ENCODE measurements around the gene MAP2K3.
"Not testable (repeated sequence)": the region's sequence is repeated elsewhere in the genome, so short reads cannot be mapped to it uniquely, and the experiment has no call there.

MAP2K3 gene

DNA sequence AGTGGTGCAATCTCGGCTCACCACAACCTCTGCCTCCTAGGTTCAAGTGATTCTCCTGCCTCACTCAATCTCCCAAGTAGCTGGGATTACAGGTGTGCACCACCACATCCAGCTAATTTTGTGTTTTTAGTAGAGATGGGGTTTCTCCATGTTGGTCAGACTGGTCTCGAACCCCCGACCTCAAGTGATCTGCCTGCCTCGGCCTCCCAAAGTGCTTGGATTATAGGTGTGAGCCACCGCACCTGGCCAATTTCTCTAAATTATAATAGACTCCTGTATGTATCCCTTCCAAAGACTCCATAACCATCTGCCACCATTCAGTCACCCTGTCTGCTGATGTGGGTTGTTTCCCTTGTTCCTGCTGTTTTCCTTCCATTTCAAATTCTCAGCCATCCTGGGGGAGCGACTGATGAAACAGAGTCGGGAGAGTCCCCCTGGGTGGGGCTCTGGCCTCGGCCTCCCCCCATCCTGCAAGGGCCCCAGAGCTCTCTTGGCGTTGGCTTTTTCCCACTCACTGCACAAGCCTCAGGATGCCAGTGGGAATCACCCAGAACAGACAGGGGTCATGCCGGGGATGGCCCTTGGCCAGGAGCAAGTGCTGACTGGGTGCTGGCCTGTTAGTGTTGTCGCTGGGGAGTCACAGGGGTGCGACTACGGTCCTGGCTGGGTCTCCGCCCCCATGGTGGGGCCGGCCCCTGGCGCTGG, 25.7 kb downstream of the MAP2K3 start:
- DNase-seq (ENCODE audit: low read depth) = not testable (repeated sequence)

DNA sequence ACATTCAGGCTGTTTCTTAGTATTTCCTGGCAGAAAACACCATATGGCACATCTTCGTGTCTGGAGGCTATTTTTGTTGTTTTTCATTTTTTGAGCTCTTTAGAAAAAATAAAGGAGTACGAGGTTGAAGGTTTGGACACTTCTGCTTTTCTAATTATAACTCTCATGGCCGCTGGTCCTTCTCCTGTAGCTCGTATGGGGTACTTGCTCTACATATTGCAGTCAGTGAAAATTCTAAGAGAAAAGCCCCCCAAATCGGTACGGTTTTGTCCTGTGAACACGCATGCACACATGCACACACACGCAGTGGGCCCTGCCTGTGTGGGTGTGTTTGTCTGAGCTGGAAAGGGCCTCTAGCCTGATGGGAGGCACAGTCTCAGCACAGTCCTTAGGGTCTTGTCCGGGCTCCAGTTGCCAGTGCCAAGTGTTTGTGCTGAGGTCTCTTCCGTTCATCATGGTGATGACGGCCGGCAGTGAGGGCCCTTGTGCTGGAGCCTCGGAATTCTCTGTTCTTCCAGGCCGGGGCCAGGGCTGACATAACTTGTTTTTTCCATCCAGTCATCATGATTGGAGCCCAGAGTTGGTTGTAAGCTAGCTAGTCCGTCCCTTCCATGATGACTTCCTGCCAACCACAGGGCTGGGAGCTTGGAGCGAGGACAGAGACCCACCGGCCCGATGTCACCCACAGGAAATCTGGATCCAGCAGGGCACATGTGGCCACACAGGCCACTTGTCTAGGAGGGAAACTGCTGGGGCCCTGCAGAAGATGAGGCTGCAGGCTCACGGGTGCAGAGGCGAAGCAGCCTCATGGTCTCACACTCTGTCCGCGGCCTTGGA, 26.5 kb downstream of the MAP2K3 start:
- not testable (repeated sequence) for DNase-seq (ENCODE audit: low read depth)

DNA sequence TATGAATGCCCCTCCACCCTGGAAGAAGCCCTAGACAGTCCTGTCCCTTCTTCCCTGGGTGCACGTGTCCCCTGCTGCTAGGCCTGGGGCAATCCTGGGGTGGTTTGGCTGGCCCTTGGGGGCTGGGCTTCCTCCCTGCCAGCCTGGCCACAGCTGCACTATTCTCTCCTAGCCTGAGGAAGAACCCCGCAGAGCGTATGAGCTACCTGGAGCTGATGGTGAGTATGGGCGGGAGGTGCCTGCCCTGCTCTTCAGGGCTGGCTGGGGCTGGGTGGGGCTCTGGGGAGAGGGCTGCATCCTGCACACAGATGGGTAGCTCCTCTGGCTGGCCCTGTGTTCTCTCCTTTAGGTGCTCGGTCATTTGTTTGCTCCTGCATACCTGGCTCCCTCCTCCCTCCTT, 28.8 kb downstream of the MAP2K3 start:
- no peak for DNase-seq (ENCODE audit: low read depth)

DNA sequence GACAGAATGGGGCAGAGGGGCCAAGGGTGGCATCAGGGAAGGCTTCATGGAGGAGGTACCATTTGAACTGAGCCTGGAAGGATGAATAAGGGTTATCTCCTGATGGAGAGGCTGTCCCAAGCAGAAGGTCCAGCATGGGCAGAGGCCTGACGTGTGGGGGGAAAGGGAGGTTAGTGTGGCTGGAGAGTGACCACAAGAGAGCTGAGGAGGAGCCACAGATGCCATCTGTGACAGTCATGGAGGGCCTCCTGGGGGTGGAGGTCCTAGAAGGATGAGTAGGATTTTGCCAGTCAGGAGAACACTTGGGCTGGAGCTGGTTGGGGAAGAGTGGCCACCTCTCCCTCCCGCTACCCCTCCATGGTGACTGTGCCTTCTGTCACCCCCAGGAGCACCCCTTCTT, 29.2 kb downstream of the MAP2K3 start:
- not testable (repeated sequence) for DNase-seq (ENCODE audit: low read depth)

DNA sequence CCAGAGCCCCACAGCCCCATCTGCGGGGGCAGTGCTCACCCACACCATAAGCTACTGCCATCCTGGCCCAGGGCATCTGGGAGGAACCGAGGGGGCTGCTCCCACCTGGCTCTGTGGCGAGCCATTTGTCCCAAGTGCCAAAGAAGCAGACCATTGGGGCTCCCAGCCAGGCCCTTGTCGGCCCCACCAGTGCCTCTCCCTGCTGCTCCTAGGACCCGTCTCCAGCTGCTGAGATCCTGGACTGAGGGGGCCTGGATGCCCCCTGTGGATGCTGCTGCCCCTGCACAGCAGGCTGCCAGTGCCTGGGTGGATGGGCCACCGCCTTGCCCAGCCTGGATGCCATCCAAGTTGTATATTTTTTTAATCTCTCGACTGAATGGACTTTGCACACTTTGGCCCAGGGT, 29.8 kb downstream of the MAP2K3 start:
- not testable (repeated sequence) for DNase-seq (ENCODE audit: low read depth)

DNA sequence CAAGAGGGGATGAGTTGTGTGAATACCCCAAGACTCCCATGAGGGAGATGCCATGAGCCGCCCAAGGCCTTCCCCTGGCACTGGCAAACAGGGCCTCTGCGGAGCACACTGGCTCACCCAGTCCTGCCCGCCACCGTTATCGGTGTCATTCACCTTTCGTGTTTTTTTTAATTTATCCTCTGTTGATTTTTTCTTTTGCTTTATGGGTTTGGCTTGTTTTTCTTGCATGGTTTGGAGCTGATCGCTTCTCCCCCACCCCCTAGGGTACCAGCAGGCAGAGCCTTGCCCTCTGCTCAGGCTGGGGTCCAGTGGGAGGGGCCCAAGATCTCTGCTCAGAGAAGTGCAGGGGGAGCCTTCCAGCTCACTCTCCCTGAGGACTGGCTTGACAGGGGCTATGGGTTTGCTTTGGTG, 30.2 kb downstream of the MAP2K3 start:
- DNase-seq (ENCODE audit: low read depth) = not testable (repeated sequence)

DNA sequence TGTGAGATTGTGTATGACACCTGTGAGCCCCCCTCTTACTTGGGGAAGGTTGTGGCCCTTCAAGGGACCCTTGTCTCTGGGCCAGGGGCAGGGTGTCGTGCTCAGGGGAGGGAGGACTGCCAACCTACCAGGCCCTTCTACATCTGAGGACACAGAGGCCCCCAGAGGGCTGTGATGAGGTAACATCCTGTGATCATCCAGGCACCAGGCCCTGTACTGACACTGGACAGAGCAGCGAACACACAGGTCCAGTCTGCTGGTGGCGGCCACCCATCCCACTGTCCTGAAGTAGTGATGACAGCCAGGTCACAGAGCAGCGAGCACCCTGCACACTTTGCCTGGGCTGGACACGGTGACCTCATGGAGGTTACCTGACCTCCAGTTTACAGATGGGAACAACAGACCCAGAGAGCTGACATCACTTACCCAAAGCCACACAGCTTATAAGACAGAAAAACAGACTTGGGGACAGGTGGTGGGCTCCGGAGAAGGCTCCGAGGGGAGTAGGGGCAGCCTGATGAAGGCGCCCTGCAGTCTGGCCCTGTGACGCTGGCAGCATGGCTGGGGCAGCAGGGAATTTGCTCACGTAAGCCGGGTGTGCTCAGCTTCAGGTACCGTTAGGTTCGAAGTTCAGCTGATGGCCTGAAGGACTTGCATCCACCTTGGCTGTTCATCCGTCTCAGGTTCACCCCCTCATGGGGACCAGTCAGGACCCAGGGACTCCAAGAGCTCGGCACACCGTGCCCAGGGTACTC, 30.9 kb downstream of the MAP2K3 start:
- DNase-seq (ENCODE audit: low read depth) = not testable (repeated sequence)

DNA sequence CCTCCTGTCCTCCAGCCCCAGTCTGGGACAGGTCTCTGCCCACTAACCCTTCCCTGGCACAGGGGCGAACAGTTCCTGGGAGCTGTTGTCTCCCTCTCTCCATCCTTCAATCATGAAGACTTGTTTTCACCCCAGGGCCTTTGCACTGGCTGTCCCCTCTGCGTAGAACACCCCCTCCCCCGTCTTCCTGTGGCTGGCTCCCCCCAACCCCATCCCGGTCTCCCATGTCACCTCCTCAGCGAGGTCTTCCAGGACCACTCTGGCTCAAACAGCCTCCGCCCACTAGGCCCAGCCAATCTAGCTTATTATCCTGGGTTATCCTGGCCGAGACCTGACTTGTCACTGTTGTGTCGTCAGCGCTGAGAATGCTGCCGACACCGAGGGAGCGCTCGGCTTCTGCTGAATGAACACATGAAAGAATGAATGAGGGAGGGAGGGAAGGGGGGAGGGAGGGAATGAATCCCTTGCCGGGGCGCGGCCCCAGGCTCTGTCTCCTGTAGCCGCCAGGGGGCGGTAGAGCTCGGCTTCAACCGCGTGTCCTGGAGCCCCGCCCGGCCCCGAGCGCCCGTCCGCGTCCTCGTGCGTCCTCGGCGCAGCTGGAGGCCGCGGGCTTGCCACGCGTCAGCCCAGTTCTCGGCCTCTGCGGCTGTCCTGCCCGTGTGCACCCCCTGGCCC, 31.8 kb downstream of the MAP2K3 start:
- DNase-seq (ENCODE audit: low read depth) = not testable (repeated sequence)

DNA sequence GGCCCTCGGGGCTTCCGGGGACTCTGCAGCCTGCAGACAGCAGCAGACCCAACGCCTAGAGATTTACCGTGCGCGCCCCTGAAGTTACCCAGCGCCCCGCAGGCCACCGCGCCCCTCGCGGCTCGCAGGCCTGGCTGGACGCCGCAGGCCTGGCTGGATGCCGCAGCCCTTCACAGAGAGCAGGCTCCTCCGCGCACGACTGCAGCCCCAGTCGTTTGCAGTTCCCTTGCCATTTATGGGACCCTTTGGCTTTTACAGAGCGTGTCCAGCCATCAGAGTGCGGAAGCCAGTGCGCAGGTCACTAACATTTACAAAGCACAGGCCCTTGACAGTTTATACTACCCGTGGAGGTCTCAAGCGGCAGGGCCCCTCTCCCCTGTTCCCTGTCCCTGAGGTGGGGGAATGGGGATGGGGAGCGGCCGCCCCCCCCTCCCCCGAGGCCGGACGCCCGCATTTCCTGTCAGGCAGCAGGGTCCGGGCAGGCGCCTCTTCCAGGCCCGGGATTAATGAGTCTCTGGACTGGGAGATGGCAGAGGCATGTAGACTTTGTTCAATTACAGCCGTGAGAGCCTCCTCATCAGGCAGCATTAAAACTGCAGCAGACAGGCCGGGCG, 32.5 kb downstream of the MAP2K3 start:
- not testable (repeated sequence) for DNase-seq (ENCODE audit: low read depth)

DNA sequence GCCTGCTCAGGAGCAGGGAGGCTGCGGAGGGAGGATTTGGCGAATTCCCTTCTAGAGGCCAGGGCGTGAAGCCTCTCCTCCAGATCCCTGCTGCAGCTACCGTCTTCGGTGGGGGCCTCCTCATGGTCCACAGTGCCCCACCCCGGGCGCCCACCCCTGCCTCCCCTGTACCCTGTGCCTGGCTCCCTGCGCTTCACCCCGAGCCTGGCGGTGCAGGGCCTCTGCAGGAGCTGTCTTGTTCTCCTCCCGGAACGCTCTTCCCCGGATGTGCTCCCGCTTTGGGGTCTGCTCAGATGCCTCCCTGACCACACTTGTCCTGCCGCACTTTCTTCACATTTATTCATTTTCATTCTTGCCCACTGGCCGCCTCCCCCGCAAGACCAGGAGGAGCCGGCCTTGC, 33.3 kb downstream of the MAP2K3 start:
- DNase-seq (ENCODE audit: low read depth) = not testable (repeated sequence)

DNA sequence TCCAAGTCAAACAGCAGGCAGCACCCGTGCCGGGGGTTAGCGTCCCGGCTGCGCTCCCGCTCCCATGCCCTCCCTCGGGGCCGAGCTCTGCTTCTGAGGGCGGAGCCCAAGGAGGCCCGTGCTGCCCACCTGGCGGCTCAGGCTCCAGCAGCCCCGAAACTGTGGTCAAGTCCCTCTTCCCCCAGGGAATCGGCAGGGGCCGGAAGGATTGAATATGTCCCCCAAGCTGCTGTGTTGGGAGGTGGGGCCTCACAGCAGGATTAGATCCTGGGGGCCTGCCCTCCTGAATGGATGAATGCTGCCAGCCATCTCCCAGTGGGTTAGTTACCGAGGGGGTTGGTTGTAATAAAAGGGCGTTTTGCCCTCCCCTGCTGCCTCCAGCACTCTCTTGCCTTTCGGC, 33.9 kb downstream of the MAP2K3 start:
- no peak for DNase-seq (ENCODE audit: low read depth)

DNA sequence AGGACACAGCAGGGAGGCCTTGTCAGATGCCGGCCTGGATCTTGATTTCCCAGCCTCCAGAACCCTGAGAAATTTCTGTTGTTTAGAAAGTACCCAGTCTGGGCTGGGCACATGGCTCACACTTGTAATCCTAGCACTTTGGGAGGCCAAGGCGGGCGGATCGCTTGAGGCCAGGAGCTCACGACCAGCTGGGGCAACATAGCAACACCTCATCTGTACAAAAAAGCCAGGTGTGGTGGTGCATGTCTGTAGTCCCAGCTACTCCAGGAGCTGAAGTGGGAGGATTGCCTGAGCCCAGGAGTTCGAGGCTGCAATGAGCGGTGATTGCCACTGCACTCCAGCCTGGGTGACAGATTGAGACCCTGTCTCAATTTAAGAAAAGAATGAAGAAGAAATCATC, 34.3 kb downstream of the MAP2K3 start:
- DNase-seq (ENCODE audit: low read depth) = not testable (repeated sequence)

DNA sequence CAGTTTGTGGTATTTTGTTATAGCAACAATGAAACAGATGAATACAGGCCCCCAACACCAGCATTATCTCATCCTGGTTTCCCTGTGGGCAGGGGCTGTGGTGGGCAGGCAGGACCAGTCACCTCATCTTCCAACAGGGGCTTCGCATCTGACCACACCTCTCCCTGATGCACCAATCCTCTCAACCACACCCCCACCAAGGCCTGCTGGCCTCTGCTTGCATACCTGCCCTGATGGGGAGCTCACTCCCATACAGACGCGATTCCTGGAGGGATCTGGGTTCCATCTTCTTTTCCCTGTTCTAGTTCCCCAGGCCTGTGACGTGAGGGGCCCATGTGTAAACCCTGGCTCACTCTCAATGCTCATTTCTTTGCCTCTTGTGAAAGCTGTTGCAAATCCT, 34.7 kb downstream of the MAP2K3 start:
- DNase-seq (ENCODE audit: low read depth) = not testable (repeated sequence)

DNA sequence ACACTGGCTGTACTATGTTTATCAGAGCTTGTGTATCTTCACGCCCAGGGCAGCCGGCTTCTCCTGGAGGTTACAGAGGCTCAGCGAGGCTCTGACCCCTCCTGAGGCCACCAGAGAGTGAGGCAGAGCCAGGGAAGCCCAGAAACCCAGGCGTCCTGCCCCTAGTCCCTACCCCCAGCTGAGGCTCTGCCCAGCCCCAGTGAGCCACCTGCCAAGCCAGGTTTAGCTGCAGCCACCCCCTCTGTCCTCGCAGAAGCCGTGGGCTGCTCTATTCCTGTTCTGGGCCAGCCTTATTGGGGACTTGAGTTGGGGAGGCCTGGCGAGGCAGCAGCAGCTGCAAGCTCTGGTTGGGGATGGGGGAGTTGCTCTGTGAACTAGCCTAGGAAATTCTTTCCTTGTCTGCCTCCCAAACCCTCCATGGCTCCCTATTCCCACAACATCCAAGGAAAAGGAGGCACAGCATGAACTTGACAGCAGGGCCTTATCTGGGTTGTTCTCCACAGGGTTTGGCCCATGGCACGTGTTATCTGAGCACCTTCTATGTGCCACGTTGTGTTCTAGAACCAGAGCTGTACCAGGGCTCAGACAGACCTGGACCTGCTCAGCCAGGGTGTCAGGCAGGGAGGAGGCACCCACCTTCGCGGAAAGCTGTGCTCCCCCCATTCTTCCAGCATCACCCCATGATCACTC, 35.3 kb downstream of the MAP2K3 start:
- not testable (repeated sequence) for DNase-seq (ENCODE audit: low read depth)

DNA sequence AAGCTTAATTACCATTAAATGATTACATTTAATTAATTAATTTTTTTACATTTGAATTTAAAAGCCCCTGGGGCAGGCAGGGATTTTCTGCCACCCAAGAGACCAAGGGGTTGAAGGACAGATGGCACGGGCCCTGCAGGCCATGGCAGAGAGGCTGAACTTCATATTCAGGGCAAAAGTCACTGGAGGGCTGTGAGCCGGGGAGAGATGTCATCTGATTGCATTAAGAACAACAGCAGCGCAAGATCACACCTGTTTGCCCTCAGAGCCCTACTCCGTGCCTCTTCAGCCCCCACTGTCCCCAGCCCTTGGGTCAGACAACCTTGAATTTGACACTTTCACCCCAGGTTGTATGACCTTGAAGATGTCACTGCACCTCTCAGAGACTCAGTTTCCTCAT, 35.9 kb downstream of the MAP2K3 start:
- not testable (repeated sequence) for DNase-seq (ENCODE audit: low read depth)

DNA sequence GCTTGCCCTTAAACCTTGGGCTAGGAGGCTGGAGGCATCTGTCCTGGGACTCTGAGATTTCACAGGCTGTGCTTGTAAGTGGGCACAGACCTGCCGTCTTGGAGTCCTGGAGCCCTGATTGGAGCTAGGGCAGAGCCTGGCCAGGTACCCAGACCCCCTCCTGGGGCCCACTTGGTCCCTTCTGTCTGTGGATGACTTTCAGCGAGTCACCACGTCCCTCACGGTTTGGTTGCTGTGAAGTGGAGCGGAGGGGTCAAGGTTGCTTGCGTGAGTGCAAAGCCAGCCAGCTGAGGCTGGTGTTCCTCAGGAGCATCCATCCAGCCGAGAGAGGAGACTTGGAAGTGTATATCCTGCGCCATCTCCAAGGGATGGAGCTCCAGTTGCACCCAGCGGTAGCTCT, 36.5 kb downstream of the MAP2K3 start:
- DNase-seq (ENCODE audit: low read depth) = not testable (repeated sequence)

DNA sequence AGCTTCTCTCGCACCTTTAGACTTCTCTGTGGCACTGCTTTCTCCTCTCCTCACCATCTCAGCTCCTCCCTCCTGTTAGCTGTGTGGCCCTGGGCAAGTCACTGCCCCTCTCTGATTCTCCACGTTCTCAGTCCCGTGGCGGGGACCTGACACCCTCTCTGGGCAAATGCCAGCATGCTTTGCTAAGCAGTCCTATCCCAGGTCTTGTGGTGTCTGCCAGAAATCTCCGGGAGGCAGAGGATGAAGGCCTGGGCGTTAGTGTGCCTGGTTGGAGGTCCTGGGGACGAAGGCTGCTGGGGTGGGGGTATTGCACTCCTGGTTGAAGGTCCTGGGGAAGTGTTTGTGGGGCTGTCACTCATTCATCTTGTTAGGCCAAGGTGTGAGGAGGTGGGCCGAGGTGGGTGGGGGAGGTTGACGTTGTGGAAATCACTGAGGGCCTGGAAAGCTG, 37.3 kb downstream of the MAP2K3 start:
- DNase-seq (ENCODE audit: low read depth) = not testable (repeated sequence)

DNA sequence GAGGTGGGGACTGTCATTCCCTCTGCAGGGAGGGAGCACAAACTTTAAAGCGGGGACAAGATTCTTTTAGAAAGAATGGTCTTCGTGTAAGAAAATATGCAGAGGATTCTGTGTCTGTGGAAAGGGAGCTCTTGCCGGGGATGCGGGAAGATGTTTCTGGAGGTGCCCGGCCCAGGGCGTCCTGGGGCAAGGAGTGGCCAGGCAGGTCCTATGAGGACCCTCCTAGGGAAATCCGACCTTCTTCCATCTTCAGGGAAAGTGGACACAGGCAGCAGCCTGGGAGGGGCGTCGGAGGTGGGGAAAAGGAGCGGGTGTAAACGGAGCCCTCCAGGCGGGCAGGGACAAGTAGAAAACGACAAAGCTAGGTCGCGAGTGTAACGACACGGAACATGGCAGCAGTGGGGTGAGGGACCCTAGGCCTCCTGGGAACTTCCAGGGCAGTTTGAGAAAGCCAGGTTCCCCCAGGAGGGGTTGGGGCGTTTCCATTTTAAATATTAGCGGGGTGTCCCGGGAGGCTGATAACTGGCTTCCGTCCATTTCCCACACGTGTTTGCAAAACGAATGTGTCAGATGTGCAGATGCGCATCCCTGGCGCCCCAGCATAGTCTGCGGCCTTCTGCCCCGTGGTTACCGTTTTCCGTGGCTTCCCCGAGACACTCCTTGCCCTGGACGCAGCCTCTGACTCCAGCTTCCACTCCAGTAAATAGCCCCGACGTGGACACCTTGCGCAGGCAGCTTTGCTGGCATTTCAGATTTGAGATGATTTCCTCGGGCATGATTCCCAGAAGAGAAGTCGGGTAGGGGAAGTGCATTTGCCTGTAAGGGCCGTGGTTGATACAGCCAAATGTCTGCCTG, 39.0 kb downstream of the MAP2K3 start:
- DNase-seq (ENCODE audit: low read depth) = not testable (repeated sequence)

DNA sequence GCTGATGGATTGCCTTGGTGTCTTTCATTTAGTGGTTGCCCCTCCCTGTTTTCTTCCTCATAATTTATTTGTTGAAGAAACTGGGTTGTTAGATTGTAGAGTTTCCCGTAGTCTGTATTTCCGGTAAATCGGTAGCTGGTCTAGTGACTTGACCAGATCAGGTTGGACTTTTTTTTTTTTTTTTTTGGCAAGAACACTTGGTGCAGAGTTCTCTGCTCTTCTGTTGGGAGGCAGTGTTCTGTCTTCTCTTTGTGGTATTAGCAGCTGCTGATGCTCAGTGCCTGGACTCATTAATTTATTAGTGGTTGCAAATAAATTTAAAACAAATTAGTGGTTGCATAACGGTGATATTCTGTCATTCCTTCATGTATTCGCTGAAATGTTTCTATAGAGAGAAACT, 40.2 kb downstream of the MAP2K3 start:
- DNase-seq (ENCODE audit: low read depth) = not testable (repeated sequence)

DNA sequence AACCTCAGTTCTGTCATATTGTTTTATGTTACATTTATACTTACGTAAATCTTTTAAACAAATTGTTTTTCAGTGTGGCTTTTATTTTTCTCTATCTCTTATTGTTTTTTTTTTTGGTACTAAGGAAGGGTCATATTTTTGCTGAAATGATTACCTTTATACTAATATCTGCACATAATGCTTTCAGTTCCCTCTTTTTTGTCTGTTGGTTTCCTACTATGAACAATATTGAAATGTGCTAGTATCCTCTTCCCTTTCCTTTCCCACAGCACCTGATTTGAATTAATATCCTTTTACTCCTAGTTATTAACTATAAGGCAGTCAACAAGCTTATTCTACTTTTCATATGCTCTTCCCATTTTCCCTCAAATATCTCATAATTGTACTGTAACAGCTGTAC, 43.4 kb downstream of the MAP2K3 start:
- not testable (repeated sequence) for DNase-seq (ENCODE audit: low read depth)

All from stimulated activated CD8-positive, alpha-beta memory T cell treated with anti-CD3 and anti-CD28 coated beads, Interleukin-12 subunit alpha, Interleukin-12 subunit beta, amount 100 ng/mL, for 1 hour (primary cell).